ENCODE data around the gene TNFRSF11A.

TNFRSF11A gene

DNA sequence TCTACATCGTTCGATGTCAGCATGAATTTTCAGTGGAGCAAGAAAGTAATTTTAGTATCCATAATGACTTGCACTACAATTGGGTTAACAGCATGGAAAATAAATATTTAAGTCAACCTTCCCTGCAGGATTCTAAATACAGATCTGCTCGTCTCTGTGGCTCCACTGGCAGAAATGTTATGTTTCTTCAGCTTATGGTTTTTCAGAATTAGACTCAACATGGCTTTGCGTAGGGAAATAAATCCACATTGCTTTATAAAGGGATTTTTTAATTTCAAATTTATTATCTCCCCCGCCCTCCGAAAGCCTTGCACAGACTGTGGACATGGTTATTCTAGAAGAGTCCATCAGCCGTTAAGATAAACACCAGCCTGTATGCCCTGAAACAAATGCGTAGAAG, 18.2 kb downstream of the TNFRSF11A start:
- no peak for DNase-seq (ENCODE audit: low read depth in 3 of 3)

DNA sequence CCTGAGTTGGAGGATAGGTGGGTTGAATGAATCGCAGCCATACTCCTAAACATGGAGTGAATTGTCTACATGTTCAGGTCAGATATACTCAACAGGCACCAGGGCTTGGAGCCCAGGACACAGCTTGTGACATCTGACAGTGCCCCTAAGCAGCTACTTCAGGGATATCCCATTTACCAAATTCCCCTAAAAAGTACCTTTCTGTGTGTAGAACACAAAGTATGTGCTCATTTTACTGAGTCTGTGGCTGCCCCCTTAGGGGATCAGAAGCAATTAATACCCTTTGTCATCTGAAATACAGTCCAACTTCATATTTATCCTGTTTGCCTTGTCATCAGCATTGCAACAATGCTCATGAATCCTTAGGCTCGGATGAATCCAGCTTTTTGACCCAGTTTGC, 20.8 kb downstream of the TNFRSF11A start:
- DNase-seq (ENCODE audit: low read depth in 3 of 3), result no peak

DNA sequence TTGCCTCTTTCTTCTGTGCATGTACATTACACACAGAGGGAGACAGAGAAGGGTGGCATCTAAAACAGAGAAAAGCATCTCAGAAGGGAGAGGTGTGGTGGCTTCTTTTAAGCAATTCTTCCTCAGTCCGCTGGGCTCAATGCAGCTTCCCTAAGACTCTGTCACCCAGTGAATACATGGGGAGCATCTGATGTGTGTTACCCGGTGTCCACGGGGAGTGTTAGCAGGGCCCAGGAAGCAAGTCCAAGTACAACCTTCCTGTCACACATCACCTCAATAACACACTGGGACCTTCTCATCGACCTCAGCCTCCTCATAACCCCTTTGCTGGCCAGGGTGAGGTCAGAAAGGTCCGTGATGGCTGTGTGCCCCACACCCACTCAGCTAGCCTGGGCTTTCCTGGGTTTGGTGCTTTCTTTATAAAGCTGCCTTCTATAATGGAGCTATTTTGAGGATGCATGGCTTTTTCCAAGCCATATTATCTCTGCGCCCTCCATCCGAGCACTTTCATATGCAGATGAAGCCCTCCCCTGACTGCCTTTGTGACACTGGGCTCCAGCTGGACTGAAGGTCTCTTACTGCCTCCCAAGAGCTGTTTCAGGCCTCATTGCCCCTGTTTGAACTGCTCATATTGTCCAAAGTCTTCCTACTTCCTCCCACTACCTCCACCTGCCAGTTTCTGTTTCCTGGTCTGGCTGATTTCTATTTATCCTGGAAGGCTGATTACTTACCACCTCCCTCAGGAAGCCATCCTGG, 21.4 kb downstream of the TNFRSF11A start:
- no peak for DNase-seq (ENCODE audit: low read depth in 3 of 3)

DNA sequence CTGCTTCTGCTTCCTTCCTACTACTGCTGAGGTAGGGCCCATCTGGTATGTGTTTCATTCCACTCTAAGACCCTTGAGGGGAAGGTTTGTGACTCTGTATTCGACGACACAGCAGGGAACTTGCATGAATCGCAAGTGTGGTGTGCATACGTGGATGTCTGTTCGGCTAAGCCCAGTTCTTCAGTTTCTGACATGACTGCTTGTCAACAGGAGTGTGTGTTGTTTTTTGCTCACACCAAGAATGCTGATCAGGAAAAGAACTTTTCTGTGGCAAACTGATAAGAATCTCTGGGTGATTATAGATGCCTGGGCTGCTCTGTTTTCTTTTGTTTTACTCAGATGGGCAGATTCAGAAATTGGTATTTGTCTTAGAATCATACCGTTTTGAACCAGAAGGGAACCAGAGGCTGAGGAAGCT, 22.0 kb downstream of the TNFRSF11A start:
- DNase-seq (ENCODE audit: low read depth in 3 of 3), result no peak

DNA sequence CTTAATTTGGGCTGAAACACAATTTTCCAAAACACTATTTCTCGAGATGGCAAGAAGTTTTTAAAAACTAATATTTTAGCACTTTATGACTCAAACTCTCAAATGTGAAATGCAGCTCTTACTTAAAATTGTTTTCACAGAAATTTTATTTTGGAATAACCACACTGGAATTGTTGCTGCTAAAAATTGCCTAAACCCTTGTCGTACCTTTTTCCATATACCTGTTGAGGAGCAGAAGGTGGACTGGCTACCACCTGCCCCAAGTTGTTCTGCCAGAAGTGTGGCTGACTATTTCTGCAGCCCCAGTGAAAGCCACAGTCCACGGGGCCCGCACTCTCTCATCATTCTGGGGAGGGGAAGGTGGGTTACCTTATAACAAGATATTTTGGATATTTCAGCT, 23.4 kb downstream of the TNFRSF11A start:
- no peak for DNase-seq (ENCODE audit: low read depth in 3 of 3)

DNA sequence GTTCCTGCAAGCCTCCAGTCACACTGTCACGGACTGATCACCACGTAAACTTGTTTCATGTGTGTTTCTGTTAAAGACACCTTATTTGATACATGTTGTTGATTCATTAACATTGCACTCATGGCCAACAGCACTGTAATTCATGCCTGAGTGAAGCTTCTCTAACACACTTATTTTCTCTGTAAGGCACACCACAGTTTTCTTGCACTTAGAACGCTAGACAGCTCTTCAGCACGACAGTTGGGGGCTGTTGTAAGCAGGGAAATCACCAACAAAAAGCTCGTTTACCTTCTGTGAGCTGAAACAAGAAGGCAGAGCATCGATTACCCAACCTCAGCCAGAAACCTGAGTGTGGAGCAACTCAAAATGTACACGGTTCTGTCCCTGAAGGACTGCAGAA, 28.1 kb downstream of the TNFRSF11A start:
- DNase-seq (ENCODE audit: low read depth in 3 of 3), result no peak

DNA sequence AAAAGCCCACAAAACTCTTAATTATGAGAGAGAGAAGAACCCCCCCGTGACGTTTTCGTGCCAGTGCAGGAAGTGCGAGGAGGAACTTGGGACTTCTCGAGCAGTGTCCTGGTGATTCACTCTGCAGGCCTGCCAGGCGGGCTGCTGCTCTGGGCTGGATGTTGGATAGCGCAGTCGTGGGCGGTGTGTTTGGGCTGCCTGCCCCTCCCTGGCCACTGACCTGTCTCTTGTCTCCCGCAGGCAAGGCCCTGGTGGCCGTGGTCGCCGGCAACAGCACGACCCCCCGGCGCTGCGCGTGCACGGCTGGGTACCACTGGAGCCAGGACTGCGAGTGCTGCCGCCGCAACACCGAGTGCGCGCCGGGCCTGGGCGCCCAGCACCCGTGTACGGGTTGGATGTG, 29.0 kb downstream of the TNFRSF11A start:
- DNase-seq (ENCODE audit: low read depth in 3 of 3), result no peak

DNA sequence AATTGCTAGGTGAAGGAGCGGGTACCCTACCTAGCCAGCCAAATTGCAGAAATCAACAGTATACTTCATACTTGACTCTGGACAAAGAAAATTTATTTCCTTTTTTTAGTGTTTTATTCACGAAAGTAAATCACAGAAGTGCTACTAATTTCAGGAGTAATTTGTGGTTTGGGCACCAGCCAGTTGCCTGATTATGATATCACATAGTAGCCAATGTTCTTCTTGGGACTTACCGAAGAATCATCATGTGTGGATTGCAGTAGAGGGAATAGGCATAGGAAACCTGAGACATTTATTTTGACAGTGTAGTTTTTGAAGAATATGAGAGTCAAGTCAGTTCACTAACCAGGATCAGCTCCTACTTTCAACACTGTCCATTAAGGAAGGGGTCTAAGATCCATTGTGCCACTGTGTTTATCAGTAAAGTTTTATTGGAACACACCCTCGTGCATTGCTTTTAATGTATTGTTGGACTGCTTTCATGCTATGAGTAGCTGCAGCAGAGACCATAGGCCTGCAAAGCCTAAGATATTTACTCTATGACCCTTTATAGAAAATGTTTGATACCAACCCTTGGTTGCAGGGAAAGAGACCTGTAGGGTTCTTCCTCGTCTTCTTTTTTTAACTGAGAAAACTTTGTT, 32.1 kb downstream of the TNFRSF11A start:
- DNase-seq (ENCODE audit: low read depth in 3 of 3), result no peak

DNA sequence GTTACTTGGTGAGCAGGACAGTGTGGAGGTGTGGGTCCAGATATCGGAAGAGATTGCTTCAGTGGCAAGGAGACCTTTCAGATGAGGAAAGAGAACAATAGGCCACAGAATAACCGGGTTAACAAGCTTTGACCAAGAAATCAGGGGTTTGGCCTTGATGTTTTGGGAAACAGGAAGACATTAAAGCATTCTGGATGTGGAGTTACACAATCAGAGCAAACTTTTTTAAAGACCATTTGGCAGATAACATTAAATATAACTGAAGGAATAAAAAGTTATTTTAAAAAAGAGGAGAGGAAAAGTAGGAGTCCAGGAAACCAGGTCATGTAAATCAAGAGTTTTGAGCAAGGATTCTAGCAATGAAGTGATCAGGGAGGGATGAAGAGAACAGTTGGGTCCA, 35.7 kb downstream of the TNFRSF11A start:
- DNase-seq (ENCODE audit: low read depth in 3 of 3), result no peak

DNA sequence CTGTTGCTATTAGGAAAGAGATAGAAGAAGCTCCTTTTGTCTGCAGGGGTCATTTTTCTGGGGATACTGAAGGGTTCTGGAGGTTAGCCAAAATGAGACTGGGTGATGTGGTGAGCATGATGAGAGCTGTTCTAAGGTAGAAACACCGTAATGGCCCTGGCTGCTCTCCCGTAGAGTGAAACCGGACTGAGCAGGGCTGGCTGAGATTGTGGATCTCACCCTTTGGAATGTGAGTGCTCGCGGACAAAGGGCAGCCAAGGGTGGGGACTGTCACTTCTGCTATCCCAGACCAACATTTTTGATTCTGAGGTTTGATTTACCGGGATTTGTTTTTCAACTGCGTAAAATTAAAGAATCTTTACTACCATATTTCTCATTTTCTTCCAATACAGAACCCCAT, 36.2 kb downstream of the TNFRSF11A start:
- DNase-seq (ENCODE audit: low read depth in 3 of 3), result no peak

DNA sequence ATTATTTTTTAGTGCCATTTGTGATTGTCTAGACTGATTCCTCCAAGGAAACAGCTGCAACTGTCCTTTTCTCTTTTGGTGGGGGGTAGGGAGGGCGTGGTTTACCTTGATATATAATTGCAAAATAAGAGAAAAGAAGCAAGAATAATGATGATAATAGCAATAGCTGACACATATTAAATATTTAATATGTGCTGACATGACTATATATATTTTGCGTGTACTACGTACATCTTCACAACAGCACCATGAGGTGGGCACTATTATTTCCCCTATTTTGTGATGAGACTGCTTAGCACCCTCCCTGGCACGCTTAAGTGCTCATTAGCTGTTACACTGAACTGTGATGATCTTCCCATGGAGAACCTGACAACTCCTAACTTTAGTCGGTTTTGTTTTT, 39.4 kb downstream of the TNFRSF11A start:
- no peak for DNase-seq (ENCODE audit: low read depth in 3 of 3)

DNA sequence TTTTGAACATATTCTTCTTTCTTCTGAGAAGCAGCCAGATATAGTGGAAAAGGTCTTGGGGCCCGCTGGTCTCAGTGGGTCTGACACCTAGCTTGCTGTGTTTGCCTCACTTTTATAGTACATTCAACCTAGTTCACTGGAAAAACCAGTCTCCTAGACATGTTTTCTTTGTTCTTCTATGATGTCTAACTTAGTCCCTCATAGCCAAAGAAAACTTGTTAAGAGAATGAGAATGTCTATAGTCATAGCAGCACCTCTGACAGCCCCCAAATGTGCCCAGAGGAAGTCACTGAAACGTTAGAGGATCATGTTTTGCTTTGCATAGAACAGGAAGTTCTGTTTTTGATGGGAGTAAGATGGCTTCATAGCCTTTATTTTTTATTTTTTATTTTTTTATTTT, 40.3 kb downstream of the TNFRSF11A start:
- no peak for DNase-seq (ENCODE audit: low read depth in 3 of 3)

DNA sequence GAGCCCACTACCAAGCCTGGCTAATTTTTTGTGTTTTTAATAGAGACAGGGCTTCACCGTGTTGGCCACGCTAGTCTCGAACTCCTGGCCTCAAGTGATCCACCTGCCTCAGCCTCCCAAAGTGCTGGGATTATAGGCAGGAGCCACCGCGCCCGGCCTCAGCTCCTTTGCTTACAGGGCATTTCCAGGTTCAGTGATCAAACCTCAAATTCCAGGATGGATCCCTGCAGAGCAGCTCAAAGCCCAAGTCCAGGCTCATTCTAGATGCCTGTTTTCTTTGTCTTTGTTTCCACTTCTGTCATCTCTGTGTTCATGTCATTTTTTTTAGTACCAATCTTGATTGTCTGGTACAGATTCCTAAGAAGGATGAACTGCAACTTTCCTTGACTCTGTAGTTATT, 41.9 kb downstream of the TNFRSF11A start:
- DNase-seq (ENCODE audit: low read depth in 3 of 3), result no peak

DNA sequence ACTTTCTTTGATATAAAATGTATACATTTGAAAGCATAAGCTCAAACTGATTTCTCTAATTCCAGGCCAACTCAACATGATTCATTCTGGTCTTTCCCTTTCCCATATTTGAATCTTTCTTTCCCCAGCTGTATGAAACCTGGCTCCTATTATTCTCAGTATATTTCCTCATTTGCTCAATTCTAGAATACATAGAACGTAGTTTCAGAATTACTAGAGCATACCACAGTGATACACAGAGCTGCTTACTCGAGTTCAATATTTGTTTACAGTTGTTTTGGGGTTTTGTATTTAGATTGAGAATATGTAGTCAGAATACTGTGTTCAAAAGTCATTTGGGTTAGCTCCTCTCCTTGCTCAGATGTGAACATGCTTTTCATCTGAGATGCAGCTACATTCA, 43.0 kb downstream of the TNFRSF11A start:
- no peak for DNase-seq (ENCODE audit: low read depth in 3 of 3)

DNA sequence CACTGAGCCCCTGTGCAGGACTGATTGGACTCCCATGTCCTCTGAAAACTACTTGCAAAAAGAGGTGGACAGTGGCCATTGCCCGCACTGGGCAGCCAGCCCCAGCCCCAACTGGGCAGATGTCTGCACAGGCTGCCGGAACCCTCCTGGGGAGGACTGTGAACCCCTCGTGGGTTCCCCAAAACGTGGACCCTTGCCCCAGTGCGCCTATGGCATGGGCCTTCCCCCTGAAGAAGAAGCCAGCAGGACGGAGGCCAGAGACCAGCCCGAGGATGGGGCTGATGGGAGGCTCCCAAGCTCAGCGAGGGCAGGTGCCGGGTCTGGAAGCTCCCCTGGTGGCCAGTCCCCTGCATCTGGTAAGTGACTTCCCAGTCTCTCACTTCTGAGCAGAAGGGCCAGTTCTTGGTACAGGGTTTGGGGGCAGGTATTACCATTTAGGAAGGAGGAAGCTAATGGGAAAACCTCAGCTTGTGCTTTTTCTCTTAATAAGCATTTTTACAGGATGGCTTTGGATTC, 44.1 kb downstream of the TNFRSF11A start:
- no peak for DNase-seq (ENCODE audit: low read depth in 3 of 3)

DNA sequence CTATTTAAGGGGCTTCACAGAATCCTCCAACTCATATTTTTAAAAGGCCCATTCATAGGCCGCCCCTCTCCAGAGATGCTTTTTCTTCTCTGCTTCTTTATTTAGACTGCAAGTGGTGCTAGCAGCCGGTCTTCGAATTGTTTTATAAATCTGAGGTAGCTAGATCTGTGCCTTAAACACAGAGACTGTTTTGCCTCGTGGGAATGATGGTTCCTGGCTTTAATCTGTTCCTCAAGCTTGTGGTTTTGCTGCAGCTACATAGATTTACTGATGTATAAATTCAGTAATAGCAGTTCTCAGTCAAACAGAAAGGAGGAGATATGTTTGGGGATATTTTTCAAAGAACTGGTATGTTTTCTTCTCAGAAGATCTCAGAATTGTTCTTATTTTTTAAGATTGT, 45.3 kb downstream of the TNFRSF11A start:
- DNase-seq (ENCODE audit: low read depth in 3 of 3), result no peak

DNA sequence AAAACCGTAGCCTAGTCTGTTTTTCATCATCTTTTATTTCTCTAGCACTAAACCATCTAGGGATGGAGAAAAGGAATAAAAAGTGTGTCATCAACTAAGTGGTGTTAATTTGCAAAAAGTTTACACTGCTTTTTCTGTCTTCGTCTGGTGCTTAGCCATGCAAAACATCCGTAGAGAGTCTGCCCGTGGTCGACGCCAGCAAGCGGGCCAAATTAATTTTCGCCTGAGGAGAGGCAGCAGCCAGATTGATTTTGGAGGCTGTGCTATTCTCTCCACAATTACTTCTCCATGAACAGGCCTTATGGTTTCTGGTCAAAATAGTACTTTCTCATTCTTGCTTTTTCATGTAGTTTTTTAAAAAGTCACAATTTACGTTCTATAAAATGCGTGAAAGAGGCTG, 46.3 kb downstream of the TNFRSF11A start:
- DNase-seq (ENCODE audit: low read depth in 3 of 3), result no peak

DNA sequence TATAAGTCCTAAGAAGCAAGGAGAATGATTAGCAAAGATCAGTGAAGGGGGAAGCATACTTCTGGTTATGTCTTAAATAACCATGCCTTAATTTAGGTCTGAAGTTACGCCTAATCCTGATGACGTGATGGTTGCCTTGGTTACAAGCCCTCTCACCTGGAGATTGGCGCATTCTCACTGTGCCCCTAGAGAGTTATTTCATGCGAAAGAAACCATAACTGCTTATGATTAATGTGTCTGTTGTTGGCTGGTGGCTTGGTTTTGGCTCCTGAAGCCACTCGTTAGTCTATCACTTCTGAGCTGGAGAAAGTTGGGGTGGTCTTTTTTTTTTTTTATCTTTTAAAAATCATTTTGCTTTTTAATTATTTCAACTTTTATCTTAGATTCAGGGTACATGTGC, 47.0 kb downstream of the TNFRSF11A start:
- no peak for DNase-seq (ENCODE audit: low read depth in 3 of 3)

DNA sequence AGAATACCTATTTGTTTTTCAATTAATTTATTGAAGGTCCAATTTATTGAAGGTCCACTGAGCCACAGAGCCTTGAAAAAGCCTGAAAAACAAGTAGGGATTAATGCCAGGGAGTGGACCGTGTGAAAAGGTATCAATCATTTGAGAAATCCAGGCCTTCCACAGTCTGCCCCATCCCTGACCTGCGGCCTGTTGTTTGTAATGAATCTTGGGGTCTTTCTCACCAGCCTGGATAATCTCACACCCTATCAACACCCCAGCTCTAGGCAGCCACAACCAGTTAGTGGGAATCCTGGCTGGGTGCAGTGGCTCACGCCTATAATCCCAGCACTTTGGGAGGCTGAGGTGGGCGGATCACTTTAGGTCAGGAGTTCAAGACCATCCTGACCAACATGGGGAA, 47.8 kb downstream of the TNFRSF11A start:
- DNase-seq (ENCODE audit: low read depth in 3 of 3), result no peak

DNA sequence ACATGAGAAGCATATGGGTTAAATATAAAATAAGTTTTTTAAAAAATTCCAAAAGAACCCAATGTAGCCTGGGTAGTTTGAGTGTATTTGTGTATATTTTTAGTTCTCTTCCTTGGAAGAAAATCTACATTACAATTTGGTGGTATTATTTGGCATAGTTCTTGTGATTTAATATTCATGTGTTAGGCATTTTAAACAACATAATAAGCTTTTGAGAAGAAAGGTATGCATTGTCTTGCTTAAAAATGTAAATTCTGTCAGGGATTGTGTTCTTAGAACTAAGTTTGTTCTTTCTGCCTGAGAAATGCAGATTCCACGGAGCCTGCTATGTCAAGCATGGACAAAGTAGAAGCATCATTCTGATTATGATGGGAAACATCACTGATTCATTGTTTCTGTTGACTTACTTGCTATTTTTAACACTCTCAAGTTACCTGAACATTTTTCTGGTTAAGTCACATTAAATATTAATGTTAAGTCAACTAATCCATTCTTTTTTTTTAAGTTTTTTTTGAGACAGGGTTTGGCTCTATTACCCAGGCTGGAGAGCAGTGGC, 49.4 kb downstream of the TNFRSF11A start:
- DNase-seq (ENCODE audit: low read depth in 3 of 3), result no peak

DNA sequence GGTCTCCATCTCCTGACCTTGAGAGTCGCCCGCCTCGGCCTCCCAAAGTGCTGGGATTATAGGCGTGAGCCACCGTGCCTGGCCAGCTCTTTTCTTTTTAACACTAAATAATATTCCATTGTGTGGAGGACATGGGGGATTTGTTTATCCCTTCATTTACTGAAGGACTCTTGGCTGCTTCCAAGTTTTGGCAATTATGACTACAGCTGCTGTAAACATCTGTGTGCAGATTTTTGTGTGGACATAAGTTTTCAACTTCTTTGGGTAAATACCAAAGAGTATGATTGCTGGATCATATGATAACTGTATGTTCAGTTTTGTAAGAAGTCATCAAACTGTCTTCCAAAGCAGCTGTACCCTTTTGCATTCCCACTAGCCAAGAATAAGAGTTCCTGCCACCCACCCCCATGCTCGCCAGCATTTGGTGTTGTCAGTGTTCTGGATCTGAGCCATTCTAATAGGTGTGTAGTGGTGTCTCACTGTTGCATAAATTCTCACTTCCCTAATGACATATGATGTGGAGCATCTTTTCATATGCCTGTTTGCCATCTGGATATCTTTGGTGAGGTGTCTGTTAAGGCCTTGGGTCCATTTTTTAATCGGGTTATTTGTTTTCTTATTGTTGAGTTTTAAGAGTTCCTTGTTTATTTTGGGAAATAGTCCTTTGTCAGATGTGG, 52.2 kb downstream of the TNFRSF11A start:
- DNase-seq (ENCODE audit: low read depth in 3 of 3), result no peak

DNA sequence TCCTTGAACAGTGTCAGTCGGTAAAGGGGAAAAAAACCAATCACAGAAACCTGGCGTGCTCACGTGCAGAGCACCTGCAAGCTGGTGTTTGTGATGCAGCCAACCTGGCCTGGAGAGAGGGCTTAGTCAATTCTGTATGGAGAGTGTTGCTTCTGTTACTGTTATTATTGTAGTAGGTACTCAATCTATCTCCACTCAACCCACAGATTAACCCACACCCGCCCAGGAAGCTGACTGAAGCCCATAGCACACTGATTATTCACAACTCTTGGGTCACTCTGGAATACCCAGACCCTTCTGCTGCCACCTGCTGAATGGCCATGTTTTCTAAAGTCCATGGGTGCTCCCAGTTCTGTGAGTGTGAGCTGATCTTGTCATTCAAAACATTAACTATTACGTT, 53.9 kb downstream of the TNFRSF11A start:
- no peak for DNase-seq (ENCODE audit: low read depth in 3 of 3)

DNA sequence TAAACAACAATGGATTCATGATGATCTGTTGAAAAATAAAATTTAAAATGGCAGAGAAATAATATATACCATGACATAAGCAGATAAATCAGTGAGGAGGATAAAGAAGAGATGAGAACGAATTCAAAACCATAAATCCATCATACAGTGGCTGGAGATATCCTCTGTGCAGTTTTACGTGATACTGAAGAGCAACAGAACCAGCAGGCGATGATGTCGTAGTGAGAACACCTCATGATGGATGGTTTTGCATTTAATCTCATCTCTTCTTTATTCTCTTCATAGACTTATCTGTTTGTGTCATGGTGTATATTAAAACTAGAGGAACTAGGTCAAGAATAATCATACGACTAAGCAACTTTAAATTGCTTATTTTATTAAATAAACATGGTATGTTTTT, 56.3 kb downstream of the TNFRSF11A start:
- no peak for DNase-seq (ENCODE audit: low read depth in 3 of 3)

All from stimulated activated CD4-positive, alpha-beta T cell treated with anti-CD3 and anti-CD28 coated beads, TNF-alpha, amount 100 ng/mL, for 24 hours (primary cell).